Cerebellar cortex (tissue), 1 donor: ENCODE results near the gene CCDC6.
"Not testable (repeated sequence)": the region's sequence is repeated elsewhere in the genome, so short reads cannot be mapped to it uniquely, and the experiment has no call there.

Experiments used
- DNase-seq: peaks from one replicate; pipeline ENCODE4 v3.0.0-alpha.2; 2015; ENCODE audit warnings: low spot score

CCDC6 gene

DNA sequence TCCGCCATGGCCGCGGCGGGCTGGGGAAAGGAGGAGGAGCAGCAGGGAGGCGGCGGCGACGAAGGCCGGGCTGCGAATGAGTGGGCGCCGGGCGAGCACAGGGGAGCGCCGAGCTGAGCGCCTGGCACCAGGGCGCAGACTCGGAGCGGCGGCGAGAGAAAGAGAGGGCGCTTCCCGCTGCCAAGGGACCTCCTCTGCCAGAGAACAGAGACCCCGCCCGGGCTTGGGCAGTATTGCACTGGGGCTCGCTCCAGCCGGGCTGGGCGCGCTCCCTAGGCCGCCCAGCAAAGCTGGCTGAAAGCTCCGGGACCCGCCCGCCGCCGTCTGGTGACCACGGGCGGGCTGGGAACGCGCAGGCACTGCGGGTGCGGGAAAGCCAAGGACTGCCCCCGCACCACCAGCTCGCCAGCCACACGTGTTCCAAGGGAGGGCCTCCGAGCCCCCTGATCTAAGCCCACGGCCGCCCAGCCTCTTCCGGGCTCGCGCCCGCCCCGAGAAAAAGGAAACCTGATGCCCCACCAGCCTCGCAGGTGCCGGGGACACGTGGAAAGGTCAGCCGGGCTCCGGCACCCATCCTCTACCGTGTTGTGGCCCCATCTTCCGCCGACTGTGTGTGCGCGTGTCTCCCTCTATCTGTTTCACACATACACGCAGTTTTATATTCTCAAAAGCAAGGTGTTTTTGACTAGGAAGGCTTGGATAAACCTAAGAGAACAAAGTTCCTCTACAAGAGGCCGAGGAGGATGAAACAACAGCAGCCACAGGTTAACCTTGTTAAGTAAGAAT is at the start of gene CCDC6:
CCDC6 (minus strand) TSS at position 140 of the 786 bp plus-strand sequence; CDS start at position 8, 132 bp downstream.
- DNase-seq, result peak; percentile 92

DNA sequence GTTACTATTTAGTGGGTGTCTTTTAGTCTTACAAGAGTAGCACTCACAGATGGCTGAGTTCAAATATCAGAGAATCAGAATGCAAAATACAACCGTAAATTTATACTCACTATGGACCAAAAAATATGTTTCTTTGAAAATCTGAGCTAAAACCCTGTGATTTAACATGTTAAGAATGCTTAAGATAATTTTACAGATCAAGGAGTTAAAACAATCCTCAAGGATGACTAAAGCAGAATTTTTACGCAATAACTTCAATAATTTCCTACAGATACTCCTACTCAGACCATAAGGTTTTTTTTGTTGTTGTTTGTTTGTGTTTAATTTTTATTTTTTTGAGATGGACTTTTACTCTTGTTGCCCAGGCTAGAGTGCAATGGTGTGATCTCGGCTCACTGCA is 47.9 kb upstream of the CCDC6 start:
- no peak for DNase-seq

DNA sequence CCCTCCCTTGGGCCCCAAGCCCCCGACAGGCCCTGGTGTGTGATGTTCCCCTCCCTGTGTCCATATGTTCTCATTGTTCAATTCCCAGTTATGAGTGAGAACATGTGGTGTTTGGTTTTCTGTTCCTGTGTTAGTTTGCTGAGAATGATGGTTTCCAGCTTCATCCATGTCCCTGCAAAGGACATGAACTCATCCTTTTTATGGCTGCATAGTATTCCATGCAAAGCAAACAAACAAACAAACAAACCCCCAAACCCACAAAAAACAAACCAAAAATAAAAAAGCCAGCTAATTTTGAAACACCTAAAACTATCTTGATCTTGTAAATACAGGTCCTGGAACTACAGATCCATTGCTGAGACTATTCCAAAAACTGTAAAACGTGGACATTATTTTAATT is 47.4 kb upstream of the CCDC6 start:
- DNase-seq, result not testable (repeated sequence)

DNA sequence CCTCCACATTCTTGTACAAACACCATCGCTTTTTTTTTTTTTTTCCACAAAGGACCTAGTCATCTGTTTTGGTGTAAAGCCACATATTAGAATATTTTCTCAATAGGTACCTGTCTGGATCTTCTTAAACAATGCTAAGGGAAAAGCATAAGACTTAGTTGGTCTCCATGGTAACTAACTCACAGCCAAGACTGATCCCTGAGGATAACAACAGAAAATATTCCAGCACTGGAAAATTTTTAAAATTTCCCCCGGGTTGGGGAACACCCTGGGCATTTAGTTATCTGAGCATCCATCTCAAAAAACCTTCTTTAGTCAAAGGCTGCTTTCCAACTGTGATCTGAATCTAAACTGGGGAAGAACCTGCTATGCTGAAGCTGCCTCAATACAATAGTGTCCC is 43.7 kb upstream of the CCDC6 start:
- DNase-seq, result no peak

DNA sequence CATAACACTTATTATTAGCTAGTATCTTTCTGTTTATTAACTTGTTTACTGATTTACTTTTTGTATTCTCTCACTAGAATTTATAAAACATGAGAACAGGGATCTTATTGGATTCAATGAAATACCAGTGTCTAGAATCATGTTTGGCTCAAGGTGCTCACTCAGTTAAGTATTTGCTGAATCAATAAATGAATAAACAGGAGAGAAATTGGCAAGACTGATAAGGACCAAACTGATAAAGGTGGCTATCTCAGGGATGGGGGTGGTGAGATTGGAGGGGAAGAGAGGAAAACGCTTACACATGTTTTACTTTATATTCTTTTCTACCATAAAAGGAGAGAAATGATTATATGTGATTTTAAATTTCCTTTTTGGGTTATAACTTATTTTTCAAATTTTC is 43.3 kb upstream of the CCDC6 start:
- DNase-seq, result no peak

DNA sequence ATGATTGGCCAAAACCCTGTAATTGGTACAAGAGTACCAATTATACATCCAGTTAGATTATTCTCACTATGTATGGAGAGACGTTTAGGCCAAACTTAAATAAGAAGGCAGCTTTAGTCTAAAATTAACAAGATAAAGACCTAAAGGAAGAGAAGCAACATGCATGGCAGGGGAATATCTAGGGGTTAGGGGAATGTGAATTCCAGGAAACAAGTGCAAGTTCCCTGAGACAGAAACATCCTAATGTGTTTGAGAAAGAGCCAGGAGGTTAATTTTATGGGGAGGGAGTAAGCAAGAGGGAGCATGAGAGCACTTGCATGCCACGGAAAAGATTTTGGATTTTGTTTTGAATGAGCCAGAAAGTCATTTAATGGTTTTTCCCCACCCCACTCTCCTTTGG is 39.6 kb upstream of the CCDC6 start:
- DNase-seq, result no peak

DNA sequence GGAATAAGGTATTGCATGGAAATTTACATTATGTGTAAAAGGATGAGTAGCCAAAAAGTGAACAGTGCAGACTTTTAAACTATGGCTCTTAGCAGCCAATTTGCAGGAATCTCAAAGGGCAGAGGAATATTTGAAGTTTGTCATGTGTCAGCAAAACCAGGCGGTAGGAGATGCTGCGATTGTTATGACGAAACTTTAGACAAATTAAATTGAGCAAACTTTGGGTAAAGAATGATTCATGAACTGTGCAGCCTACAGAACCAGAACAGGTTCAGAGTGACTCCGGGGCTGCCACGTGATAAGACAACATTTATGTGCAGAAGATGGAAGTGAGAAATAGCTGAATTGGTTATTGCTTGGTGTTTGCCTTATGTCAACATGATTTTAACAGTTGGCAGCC is 39.2 kb upstream of the CCDC6 start:
- DNase-seq, result no peak

DNA sequence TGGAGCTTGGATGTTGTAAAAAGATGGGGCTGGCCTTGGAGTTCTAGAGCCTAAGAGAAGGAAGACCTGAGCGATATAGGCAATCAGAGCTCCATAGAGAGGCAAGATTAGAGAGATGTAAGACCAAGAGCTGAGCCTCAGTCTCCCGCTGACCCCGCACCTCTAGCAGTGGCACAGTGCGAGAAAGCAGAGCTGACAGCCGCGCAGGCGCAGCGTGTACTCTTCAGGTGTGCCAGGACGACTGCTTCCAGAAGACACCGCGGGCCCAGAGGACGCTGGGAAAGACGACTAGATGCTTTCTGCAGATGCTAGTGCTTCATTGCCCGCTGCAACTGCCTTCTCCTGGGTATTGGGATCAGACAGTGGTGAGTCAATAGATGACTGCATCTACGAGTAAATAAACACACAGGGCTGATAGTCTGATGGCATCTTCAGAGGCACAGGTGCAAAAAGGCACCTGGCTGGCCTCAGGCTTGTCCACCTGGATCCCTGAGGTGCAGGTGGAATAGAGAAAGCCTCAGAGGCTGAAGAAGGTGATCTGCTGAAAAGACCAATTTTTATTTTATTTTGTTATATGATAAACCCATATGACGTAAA is 38.1 kb upstream of the CCDC6 start:
- DNase-seq, result no peak

DNA sequence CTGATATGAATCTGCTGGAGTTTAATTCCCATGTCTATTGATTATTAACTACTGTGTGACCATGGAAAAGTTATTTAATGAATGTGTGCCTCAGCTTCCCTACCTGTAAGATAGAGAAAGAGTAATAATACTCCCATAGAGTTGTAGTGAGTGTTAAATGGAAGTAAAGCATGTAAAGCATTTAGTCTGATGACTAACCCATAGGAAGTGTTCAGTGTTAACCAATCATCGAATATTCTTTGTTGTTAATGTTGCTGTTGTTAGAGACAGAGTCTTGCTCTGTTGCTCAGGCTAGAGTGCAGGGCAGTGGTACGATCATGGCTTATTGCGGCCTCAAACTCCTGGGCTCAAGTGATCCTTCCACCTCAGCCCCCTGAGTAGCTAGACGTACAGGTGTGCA is 36.2 kb upstream of the CCDC6 start:
- no peak for DNase-seq

DNA sequence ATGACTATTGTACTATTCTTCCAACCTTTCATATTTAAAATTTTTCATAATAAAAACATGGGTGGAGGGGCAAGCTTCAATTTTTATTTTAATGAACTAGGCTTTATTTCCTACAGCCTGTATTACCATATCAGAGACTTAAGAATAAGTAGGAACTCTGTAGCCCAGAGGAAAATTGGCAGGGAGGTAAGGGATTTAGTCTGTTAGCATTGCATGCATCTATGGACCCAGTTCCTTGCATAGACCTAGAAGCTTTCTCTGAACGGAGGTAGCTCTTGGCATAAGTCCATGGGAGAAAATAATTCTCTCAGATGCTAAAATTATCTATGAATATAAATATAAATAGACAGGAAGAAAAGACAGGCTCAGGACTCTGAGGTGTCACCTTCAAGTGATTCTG is 31.4 kb upstream of the CCDC6 start:
- DNase-seq, result no peak

DNA sequence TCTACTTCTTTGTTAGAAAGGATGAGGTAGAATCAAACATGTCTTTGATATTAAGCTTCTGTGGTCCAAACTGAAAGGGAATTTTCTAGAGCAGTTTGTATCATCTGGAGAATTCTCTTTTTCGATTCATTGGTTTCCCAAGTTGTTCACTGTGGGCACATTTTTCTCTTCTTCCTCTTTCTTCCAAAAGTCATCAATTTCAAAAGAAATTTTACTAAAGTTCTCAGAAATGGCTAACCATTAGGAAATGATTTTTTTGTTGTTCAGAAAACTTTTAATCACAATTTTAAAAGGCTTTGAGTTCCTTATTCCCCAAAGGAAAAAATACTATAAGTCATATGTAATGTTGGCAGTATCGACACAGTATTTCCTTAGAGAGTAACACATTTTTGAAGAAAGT is 28.3 kb upstream of the CCDC6 start:
- no peak for DNase-seq

DNA sequence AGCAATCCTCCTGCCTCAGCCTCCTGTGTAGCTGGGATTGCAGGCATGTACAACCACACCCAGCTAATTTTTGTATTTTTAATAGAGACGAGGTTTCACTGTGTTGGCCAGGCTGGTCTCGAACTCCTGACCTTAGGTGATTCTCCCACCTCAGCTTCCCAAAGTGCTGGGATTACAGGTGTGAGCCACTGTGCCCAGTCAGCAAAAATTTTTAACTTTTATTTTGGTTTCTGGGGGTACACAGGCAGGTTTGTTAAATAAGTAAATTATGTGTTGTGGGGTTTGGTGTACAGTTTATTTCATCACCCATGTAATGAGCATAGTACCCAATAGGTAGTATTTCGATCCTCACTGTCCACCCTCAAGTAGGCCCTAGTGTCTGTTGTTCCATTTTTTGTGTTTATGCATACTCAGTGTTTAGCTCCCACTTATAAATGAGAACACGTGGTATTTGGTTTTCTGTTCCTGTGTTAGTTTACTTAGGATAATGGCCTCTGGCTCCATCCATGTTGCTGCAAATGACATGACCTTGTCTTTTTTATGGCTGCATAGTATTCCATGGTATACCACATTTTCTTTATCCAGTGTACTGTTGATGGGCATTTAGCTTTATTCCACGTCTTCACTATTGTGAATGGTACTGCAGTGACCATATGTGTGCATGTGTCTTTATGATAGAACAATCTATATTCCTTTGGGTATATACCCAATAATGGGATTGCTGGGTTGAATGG is 24.6 kb upstream of the CCDC6 start:
- DNase-seq, result not testable (repeated sequence)

DNA sequence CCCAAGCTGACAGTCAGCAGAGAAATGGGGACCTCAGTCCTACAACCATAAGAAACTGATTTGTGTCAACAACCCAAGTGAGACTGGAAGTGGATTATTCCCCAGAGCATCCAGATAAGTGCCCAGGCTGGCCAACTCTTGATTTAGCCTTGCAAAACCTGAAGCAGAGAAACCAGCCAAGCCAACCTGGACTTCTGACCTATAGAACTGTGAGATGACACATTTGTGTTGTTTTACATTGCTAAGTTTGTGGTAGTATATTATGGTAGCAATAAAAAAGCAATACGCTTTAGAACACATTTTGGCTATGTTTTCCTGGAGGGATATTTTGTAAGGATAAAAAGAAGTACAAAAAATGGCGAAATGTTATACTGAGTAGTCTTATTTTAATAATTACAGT is 19.7 kb upstream of the CCDC6 start:
- no peak for DNase-seq

DNA sequence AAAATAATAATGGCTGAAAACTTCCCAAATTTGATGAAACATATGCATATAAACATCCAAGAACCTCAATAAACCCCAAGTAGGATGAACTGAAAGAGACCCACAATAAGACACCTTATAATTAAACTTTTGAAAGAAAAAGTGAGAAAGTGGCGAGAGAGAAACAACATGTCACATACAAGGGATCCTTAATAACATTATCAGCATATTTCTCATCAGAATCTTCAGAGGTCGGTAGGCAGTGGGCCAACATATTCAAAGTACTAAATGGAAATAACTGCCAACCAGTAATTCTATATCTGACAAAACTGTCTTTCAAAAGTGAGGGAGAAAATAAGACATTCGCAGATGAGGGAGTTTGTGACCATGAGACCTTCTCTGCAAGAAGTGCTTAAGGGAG is 16.6 kb upstream of the CCDC6 start:
- no peak for DNase-seq

DNA sequence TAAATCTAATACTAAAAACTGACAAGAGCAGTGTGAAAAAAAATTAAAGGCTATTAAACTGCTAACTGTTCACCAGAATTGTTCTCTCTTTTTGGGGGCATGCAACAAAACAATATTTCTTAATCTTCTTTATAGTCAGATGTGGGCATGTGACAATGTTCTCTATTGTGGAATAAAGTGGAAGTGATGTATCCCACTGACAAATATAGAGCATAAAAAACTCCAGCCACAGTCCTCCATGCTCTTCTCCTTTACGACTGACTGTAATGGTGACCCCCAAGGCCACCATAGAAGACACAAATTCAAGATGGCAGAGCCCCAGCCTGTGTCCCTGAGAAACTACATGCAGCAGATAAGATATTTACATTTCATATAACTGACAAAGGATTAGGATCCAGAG is 11.6 kb upstream of the CCDC6 start:
- no peak for DNase-seq

DNA sequence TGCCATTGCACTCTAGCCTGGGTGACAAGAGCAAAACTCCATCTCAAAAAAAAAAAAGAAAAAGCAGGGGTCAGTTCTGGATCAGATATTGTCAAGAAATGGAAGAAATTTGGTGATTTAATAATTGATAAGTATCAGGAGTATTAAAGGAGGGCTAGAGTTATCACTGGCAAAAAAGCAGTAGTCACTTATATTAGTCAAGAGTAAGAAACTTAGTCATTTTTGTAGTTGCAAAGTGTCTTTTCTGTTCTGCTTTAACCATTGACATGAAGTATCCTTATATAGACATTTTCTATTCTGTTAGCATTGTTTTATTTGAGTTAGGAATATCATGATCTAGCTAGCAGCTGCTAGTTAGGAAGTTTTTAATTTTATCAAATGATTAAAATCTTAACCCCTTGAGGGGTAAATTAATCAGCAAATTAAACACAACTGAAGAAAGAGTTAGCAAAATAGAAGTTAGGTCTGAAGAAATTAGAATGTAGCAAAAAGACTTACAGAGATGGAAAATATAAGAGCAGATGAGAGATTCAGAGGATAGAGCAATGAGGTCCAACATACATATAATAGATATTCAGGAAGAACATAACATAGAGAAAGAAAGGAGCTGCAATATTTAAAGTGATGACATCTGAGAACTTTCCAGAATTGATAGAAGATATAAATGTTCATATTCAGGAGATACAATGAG is 7.3 kb upstream of the CCDC6 start:
- DNase-seq, result no peak

DNA sequence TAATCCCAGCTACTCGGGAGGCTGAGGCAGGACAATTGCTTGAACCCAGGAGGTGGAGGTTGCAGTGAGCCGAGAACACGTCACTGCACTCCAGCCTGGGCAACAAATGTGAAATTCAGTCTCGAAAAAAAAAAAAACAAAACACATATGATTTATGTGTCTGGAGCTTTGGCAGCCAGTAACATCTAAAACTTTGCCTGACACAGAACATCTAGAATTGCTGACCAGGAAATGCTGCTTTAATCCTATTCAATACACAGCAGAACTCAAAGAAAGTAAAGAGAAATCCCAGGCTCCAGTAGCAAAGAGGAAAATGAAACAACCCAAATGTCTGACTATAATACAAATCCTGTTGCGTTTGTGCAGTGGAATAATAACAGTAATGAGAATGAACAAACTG is 4.5 kb upstream of the CCDC6 start:
- DNase-seq, result no peak

DNA sequence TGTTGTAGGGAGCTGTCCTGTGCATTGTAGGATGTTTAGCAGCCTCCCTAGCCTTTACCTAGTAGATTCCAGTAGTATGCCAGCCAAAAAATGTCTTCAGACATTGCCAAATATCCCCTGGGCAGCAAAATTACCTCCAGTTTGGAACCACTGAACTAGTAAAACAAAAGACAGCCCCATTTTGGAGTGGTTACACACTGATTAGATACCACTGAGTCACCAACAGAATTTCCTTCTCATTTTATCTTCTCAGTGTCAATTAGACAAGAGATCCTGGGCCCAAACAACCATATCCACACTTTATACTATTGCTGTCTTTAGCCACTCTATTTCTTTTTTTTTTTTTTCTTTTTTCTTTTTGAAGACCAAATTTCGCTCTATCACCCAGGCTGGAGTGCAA is 3.5 kb upstream of the CCDC6 start:
- no peak for DNase-seq

DNA sequence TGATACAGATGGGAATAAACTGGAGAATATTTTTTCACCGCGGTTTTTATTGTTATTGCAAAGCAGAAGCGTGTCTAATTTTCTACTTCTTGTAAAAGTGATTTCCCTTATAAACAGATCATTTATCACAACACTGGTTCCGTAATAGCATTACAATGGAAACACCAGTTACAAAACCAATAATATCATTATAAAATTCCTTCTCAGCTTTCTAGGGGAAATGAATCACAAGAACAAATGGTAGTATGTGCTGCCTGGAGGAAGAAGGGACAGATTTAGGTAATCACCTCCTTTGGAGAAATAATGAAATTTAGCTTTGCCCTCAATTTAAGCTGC is 2.4 kb upstream of the CCDC6 start:
- no peak for DNase-seq

DNA sequence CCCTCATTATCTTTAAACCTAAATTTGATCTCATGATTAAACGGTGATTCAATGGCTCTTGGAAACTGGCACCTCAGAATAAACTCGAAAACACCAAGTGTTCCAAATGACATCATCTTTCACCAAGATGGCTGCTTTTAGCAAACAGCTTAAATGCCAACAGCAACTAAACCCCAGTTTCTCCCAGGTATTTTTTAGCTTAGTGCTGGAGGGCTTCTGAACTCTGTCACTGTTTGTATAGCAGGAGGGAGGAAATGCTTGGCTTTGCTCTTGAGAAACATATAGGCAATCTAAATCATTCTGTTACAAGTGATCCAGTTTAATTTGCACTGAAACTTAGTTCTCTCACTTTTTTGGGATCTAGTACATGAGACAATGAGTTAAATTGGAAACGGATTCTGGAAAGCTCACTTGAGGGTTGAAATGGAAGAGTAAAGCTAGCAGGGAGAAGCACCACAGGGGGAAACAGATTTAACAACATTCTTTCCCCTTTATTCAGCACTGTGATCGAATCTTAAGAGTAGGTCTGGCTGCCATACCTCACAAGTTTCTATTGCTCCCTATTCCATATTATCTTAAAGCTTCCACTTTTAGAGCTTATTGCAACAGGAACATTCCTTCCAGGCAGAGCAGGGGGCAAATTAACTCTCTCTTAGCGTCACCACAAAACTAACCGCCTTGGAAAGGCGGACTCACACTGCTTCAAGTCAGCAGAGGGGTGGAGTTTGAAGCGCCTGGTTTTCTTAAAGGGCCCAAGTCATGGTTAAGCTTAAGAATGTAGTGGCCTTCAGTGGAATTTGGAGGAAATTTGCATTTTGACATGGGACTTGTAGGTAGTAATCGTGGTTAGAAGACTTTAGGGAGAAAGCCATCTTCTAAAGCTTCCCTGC is 1.8 kb upstream of the CCDC6 start:
- peak; percentile 95 for DNase-seq

DNA sequence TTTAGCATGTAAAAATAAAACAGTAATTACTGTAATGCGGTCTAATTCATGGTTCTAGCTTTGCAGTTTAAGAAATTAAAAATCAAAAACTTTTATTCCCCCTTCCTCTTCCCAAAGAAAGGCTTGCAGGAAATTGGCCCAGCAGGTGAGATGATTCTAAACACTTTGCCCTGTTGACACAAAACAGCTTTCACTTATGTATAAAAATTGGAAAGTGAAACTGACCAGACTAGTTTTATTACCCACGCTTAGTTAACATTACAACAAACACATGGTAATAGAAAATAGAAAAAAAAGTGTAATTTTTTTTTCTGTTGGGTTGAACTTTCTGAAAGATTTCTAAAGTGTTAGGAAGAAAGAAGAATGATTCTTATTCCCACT is 1.2 kb upstream of the CCDC6 start:
- DNase-seq, result peak; percentile 20
